Measurements from ENCODE around the gene EPB41L4A.

The EPB41L4A gene

DNA sequence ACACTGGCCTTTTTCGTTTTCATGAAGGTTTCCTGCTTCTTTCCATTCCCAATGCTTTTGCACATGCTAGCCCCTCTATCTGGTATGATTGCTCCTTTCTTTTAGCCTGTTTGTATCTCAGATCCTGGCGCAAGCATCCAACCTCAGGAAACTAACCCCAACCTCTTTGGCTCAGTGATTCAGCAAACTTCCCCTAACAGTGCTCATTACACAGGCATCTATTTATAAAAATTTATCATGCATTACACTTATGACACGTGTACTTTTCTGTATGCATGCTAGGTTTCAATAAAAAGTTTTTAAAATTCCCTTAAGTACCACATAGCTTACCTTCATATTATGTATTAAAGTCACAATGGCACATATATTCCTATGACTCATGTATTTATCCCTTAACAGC, 218.9 kb downstream of the EPB41L4A start:
- no peak for DNase-seq

DNA sequence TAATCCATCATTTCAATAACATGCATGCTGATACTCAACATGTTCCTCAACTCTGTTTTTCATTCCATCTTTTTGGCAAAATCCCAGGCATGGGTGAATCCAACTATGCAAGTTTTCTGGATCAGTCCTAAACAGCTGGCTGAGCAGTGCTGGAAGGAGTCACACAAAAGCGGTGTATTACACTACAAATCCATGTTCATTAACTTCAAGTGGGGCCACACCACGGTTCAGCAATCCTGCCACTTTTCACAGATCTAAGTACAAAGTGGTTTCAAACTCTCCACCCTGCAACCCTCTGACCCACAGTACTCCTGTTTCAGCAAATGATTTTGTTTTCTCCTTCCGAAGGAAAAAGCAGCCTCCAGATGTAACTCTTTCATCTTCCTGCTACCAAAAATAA, 222.5 kb downstream of the EPB41L4A start:
- no peak for DNase-seq

DNA sequence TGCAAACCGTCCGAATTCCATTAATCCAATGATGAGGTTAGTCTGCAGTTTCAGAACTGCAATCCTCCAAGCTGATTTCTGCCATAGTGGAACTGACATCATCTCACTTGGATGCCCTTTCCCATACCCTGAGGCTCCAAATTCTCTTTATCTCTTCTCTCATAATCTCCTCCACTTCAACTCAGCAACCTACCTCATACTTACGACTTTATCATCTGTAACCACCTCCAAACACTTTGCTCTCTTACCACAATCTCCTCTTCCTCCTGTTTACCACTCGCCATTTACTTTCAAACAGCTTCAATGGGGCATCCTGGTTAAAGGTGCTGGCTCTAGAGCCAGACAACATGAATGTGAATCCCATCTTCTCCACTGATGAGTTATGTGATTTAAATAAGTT, 223.2 kb downstream of the EPB41L4A start:
- DNase-seq: no peak

DNA sequence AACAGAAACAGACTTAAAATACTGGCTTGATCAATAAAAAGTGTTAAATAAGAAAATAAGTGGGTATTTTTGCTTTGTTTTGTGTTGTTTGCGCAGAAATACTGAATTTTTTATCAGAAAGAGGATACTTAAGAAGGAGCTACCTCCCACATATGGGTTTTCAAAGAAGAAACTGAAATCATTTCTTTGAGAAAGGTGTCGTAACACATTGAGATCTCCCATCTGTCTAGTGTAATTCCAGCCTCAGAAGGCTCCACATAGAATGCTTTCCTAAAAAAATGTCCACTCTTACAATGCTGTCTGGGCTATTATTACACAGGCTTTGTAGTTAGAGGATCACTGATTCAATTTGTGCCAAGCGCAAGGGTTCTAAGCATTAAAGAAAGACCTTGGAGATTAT, 226.2 kb downstream of the EPB41L4A start:
- DNase-seq: no peak

DNA sequence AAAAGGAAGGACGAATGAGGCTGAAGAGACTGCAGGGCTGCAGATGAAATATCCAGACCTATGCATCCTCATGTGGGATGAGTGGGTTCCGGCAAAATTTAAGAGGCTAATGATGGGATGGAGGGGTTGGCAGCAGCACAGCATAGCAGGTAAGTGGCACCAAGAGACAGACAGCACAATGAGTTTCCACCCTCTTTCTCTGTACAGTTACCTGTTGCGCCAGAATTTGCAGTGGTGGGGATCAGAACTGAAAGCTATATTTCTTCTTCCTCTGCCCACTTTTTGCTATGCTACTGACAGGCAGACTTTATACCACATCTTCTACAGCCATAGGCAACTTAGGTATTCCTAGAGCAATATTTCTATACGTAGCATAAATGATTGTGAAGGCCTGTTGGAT, 227.0 kb downstream of the EPB41L4A start:
- no peak for DNase-seq

DNA sequence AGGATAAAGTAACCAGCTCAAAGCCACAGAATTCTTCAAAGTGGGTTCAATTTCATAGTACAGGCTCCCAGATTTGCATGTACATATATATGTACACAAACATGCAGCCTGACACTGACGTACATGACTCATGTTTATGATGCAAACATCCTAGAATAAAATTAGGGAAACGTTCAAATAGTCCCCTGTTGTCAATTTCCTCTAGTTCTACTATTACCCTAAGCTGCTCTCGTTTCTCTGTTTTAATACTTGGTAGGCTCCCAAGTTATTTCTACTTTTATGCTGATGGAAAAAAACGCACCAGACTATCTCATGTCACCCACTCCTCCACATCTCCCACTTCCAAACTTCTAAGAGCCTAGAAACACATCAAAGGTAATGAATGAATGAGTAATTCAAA, 229.7 kb downstream of the EPB41L4A start:
- DNase-seq: no peak

DNA sequence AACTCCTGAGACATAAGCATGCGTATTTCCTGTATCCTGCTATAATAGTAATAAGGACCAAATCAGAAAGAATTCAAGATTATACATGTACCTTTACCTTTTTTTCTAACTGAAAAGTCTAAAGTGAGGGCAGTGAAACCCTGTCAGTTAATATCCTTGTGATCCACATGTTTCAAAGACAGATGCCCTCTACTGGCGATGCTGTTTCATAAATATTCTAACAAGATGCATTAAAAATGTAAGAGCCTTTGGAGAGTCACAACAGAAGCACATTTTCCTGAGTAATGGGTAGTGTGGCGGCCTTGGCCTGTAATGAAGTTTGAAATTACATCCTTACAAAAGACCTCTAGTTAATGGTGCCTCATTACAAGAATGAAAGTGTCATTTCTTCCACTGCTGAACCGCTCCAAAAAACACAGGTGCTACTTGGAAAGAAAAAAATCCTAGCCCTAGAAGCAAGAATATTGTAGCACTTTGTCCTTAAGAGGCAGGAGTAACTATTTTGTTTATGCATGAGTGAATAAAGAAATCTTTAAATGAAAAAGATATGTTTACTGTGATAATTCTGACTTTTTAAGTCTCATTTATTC, 232.6 kb downstream of the EPB41L4A start:
- peak; percentile 1 for DNase-seq

DNA sequence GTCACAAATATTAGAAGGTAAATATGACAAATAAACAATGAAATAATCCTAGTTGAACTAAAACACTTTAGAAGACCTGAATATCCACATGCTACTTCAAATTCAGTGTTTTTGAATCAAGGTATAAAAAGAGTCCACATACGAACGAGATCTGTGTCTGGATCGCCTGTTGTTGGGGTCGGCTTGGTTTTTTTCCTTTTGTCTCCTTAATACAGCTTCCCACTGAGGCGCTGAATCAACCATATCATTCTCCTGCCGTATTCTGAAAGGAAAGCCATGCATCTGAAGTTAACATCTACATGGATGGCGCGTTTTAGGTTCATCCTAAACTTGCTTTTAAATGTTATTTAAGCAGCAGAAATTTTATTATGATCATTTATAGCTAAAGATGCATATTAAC, 235.2 kb downstream of the EPB41L4A start:
- DNase-seq: no peak

DNA sequence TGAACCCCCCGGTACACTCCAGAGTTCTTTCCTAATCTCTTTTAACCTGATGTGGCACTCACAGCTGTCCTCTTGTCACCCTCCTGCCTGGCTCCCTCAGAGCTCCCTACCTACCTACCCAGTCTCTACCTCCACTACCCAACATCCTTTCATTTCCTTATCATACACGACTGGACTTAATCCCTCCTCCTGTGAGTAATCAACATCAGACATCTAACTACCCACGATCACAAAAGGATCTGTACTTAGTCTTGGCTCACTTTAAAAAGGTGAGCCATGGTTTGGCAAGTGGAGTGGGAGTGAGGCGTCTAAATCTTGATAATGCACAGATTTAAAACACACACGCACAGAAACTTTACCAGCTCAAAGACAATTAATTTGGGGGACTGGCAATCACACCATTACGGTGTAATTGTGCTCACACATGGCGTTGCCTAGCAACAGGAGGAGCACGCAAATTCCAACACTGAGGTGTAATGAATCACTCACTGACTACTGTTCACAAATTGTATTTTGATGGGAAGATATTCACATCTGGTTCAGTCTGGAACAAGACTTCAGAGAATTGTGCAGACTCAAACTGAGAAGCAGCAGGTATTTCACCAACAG, 235.9 kb downstream of the EPB41L4A start:
- peak; percentile 2 for DNase-seq

DNA sequence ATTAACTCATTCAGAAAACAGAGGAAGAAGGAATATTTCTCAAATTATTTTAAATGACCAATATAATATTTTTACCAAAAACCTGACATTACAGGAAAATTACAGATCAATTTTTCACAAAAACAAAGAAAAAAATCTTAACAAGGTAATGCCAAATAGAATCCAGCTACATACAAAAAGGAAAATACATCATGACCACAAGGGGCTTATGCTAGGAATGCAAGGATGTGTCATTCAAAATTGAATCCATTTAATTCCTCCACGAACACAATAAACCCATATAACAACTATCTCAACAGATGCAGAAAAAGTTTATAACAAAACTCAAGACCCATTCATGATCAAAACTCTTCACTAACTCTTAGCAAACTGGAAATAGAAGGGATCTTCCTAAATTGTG, 239.8 kb downstream of the EPB41L4A start:
- DNase-seq: no peak

DNA sequence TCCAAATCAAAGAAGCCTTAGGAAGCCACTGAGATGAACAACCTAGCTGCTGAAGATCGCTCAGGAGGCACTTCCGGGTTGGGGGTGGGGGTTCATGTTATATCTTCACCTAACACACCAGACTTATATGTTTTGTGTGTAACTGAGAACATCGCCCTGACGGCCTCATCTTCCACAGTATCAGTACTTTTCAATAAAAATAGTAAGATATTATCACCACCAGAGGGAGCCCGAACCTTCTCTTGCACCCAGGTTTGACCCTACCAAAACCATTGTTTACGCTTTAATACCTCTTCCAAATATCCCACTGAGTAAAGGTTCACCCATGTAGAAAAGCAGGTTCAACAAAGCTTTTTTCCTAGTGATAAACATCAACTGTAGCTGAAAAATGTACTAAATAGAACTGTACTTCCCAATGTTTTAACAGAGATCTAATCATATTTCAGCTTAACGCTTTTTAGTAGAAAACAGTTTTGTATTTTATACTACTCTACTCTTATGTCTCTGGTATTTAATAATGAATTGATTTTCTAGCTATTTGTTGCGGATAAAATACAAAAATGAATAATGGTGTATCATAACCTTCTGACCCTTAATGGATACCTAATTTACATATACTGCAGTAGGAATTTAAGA, 244.0 kb downstream of the EPB41L4A start:
- no peak for DNase-seq

DNA sequence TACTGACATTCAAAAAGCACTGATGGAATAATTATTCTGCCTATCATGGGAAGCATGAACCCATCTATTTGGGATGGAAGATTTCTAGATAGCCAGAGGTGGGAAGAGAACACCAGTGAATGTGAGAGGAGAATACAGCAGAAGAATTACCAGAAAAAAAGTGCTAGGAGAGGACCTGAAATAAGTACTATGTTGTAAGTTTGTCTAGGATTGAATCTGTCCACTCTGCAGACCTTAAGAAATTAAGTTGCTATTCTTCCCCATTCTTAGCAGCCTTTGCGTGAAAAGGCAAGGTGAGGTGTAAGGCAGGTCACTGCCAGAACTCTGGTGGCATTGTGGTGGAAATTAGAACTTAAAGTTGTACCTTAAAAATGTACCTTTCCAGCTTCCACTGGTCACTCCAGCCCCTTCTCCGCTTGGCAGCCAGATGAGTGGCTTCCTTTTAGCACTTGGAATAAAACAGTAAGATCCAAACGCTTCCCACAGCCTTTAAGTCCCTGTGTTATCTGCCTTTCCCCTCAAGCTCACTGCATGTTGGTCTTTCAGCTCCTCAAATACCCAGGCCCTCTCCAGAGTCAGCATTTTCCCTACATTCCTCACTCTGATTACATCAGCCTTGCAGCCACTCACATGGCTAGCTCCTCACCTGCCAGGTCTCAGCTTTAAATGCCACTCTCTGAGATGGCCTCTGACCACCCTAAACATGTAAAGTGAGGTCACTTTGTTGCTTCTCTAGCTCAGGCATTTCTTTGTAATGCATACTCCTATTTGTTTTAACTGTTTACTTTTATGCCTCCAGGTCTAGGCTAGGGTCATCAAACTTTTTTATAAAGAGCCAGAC, 253.0 kb downstream of the EPB41L4A start:
- DNase-seq: no peak

DNA sequence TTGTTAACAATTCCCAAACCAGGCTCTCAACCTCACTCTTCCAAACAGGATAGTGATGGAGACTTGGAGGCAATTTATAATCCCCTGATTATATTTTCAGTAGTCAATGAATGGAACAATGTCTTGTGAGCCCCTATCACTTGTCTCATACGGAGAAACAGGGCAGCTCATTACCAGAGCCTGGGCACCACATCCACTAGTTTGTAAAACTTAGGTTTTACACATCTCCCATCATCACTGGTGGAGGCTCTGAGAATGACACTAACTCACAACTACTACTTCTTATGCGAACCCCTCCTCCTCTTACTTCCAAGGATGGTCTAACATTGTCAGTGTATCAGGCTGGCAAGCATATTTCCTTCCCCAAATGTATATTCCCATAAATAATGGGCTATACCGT, 253.7 kb downstream of the EPB41L4A start:
- DNase-seq: no peak

DNA sequence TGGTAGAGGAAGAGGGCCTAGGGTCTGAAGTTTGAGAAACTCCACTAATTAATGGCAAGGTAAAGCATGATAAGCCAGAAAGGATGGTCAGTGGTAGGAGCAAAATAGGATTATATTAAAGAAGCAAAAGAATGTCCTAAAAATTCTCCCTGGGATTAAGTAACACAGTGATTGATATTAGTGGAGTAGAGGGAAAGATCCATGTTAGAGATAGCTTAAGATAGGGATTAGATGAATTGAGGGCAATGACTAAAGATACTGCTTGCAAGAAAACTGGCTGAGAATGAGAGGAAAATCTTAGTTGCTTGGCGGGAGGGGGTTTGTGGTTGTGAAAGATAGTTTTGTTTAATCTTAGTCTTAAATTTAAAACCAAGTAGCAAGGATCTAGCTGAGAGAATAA, 255.6 kb downstream of the EPB41L4A start:
- no peak for DNase-seq

DNA sequence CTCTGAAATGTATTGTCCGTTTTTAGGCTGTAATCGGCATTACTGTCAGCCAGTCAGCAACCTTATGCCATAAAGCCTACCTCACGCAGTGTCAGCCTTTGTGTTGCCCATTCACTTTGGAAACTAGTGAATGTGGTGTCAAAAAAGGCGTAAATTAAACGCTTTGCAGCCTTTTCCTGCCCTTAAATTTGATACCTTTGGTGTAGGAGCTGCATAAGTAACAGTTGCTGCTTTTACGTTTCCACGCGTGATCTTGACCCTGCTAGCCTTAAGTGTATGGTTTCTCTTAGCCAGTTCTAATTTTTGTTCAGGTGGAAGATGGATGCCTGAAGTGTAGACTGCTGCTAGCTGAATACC, 257.7 kb downstream of the EPB41L4A start:
- no peak for DNase-seq

DNA sequence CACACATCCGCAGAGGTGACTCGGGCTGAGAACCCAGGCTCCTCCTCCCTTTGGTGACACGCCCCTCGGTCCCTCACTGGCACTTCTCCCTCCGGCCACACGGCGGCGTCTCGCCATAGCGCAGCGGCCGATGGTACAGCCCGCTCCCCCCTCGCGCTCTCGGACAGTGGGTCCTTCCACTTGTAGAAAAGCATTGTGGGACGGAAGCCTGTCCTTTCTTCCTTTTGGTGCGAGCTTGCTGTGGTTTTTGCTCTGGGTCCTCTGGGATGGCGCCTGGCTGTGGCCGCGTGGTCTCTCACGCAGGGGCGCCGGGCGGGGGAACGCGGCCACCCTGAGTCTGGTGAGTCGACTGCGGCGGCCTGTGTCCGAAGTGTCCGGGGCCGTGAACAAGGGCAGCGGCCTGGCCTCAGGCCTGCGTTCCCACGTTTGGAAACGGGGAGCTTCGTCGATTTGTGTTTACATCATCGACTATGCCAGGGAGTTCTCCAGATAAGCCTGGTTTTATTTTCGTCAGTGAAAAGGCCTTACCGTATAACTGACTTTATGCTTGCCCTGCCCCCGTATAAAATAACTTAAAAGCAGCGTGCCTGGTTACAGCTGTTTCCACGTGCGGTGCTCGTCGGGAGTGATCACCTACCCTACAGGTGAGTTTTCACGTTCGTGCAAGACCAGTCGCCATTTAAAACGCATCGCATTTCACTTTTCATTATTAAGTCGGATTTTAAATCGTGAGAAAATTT, 258.3 kb downstream of the EPB41L4A start:
- DNase-seq: peak; percentile 80

DNA sequence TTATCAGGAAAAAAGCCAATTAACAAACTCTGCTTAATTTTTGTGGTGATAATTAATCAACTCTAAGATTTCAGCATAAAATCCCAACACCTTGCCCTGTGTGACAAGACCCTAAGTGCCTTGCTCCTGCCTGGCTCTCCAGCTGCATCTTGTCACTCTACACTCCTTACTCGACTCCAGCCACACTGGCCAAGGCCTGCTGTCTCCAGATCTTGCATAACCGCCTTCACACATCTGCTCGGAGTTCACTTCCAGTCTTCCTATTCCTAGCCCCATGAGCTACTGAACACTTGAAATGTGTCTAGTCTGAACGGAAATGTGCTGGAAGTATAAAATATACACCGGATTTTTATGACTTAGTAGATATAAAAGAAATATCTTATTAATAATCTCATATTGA, 259.6 kb downstream of the EPB41L4A start:
- no peak for DNase-seq

DNA sequence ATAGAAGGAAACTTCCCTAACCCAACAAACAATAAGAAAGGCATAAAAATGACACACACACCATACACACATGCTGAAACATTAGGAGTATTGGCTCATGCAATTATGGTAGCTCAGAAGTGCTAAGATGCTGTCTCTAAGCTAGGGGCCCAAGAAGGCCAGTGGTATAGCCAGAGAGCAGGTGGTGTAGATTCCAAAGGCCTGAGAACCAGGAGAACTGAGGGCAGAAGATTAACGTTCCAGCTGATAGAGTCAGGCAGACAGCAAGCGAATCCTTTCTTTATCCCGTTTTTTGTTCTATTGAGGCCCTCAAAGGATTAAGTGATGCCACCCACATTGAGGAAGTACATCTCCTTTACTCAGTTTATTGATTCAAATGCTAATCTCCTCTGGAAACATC, 262.9 kb downstream of the EPB41L4A start:
- DNase-seq: no peak

DNA sequence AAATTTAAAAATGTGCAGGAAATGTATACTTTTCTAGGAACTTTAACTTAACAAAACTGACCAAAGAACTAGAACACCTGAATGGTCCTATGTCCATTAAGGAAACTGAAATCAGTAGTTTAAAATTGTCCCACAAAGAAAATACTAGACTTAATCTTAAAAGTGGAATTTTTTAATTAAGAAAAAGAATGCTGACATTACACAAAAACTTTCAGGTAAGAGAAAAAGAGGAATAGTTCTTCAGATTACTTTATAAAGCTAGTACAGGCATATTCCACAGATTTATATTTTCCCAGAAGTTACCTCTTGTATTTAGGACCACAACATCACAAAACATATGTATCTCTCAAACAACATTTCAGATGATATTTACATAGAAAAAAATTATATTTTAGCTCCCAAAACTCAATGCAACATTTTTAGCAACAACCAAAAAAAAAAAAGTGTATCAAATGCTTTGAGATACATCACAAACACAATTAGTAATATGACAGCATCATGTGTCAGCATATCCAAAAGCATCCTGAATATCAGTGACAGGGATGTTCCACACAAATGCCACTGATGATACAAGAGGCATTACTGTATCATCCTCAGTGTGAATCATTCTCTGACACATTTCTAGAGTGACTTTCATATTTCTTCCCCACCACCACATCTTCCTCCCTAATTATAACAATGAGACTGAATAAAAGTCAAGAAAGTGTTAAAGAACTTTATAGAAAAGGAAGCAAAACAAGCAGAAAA, 264.0 kb downstream of the EPB41L4A start:
- DNase-seq: no peak

DNA sequence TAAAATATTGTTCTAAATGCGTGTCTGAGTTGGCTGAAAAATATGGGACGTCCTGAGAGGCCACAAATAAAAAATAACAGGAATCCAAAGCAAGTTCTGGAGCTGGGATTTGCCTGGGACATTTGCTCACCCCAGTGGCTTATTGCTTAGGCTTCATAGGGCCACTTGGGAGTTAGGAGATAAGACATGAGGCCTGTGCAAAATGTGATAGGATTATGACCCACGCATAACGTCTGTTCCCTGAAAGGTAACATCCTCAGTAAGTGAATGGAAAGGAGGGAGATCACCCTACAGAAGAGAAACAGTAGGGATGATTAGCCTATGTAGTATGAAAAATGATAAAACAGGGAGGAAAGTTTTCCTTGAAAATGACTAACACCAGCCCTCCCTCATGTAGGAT, 269.4 kb downstream of the EPB41L4A start:
- no peak for DNase-seq

DNA sequence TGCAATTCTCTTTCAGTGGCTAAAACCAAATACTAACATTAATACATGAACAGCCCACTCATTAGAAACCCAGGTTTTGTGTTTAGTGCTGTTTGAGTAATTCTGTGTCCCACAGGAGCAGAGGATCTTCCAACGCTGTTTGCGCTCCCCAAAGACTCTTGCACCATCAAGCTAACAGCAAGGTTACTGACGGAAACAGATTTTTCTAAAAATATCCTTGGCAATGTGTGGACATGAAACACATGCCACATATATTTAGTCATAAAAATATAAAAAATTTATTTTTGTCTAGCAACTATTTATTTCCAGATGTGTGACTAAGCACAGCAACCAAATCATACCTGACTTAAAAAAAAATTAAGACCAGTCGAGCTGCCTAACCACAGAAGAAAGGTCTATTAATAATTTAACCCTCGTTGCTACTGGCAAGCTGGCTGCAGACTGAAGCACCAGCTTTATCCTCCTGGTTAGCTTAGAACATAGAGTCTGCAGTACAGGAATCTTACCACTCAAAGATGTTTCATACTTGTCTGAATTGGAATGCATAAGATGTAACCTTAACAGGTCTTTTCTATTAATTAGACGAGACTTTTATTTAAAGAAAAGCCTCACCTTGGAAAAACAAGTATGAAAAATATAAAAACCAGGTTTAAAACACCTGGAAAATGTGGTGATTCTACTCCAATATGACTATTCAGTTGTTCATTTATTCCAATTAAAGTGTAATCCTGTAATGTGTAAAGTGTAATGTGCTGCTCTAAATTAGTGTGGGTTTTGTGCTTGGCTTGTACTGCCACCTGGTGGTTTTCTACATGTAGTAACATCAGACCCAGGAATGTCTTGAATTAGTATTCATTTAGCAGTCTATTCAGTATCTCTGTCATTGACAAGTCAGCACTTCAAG, 272.5 kb downstream of the EPB41L4A start:
- DNase-seq: peak; percentile 41

All from GDM1 (cell line).